H9 (cell line): Measurements from ENCODE around the gene SELPLG. TPM values are rescaled to one million over a fixed set of nuclear protein-coding genes. Genes with fewer than 3 reads are reported as not detected.

Source experiments
- DNase-seq: peaks from one replicate; pipeline ENCODE4 v3.0.0-alpha.2; 2017
- H2AFZ ChIP-seq: one replicate; pipeline ENCODE4 v1.6.1; 2013; ENCODE audit warnings: mild to moderate bottlenecking, low read length, control low read depth, moderate library complexity
- H2AK5ac ChIP-seq: 2 replicates; pipeline ENCODE4 v1.6.1; 2013; ENCODE audit warnings: low read length, control low read depth, mixed read lengths; ENCODE audit not compliant: insufficient read length
- H2BK120ac ChIP-seq: one replicate; pipeline ENCODE4 v1.6.1; 2013; ENCODE audit warnings: low read depth, mild to moderate bottlenecking, low read length, control low read depth, inconsistent platforms; ENCODE audit not compliant: poor library complexity, severe bottlenecking
- H2BK12ac ChIP-seq: 2 replicates; pipeline ENCODE4 v1.6.1; 2013; ENCODE audit warnings: low read length, control low read depth, mixed read lengths, low read depth; ENCODE audit not compliant: insufficient read length
- H2BK15ac ChIP-seq: 2 replicates; pipeline ENCODE4 v1.6.1; 2013; ENCODE audit warnings: low read depth, low read length, control low read depth
- H2BK20ac ChIP-seq: one replicate; pipeline ENCODE4 v1.6.1; 2013; ENCODE audit warnings: low read depth, mild to moderate bottlenecking, low read length, control low read depth, inconsistent platforms; ENCODE audit not compliant: poor library complexity, severe bottlenecking
- H2BK5ac ChIP-seq: 2 replicates; pipeline ENCODE4 v1.6.1; 2013; ENCODE audit warnings: low read length, control low read depth, mixed read lengths; ENCODE audit not compliant: insufficient read length
- H3K14ac ChIP-seq: 2 replicates; pipeline ENCODE4 v1.6.1; 2013; ENCODE audit warnings: low read length, control low read depth; ENCODE audit not compliant: insufficient read depth
- H3K18ac ChIP-seq: 2 replicates; pipeline ENCODE4 v1.6.1; 2013; ENCODE audit warnings: low read depth, mild to moderate bottlenecking, mixed read lengths, low read length, control low read depth; ENCODE audit not compliant: insufficient read length
- H3K23ac ChIP-seq: 2 replicates; pipeline ENCODE4 v1.6.1; 2013; ENCODE audit warnings: low read length, control low read depth, mixed read lengths, low read depth; ENCODE audit not compliant: insufficient read length
- H3K23me2 ChIP-seq: 2 replicates; pipeline ENCODE4 v1.6.1; 2013; ENCODE audit warnings: low read depth, mild to moderate bottlenecking, mixed read lengths, low read length, control low read depth; ENCODE audit not compliant: insufficient read length, poor library complexity, severe bottlenecking
- H3K27ac ChIP-seq: 2 replicates; pipeline ENCODE4 v1.5.1; 2013; ENCODE audit warnings: low read length, control low read depth, mixed read lengths, low read depth; ENCODE audit not compliant: insufficient read length
- H3K27me3 ChIP-seq: 2 replicates; pipeline ENCODE4 v1.6.1; 2013; ENCODE audit warnings: low read length, control low read depth, inconsistent platforms; ENCODE audit not compliant: insufficient read depth
- H3K4ac ChIP-seq: 2 replicates; pipeline ENCODE4 v1.6.1; 2013; ENCODE audit warnings: low read depth, mild to moderate bottlenecking, control low read depth, inconsistent platforms, low read length, moderate library complexity
- H3K4me1 ChIP-seq: 2 replicates; pipeline ENCODE4 v1.6.1; 2013; ENCODE audit warnings: low read length, control low read depth, inconsistent platforms; ENCODE audit not compliant: insufficient read depth
- H3K4me2 ChIP-seq: 2 replicates; pipeline ENCODE4 v1.6.1; 2013; ENCODE audit warnings: low read length, control low read depth, mixed read lengths; ENCODE audit not compliant: insufficient read length, insufficient read depth
- H3K56ac ChIP-seq: 2 replicates; pipeline ENCODE4 v1.6.1; 2013; ENCODE audit warnings: low read depth, mild to moderate bottlenecking, mixed read lengths, low read length, control low read depth; ENCODE audit not compliant: insufficient read length
- H3K79me1 ChIP-seq: 2 replicates; pipeline ENCODE4 v1.6.1; 2013; ENCODE audit warnings: low read depth, mild to moderate bottlenecking, moderate library complexity, low read length, control low read depth, inconsistent platforms; ENCODE audit not compliant: insufficient read depth, poor library complexity, severe bottlenecking
- H3K79me2 ChIP-seq: 2 replicates; pipeline ENCODE4 v1.6.1; 2013; ENCODE audit warnings: low read length, control low read depth, inconsistent platforms; ENCODE audit not compliant: insufficient read depth
- H3K9ac ChIP-seq: 2 replicates; pipeline ENCODE4 v1.6.1; 2013; ENCODE audit warnings: low read length, control low read depth, mixed read lengths; ENCODE audit not compliant: insufficient read length; ENCODE audit errors: extremely low read depth
- H3K9me3 ChIP-seq: one replicate; pipeline ENCODE4 v1.6.1; 2013; ENCODE audit warnings: low read depth, low read length, inconsistent platforms; ENCODE audit not compliant: control insufficient read depth
- H3T11ph ChIP-seq: one replicate; pipeline ENCODE4 v1.6.1; 2013; ENCODE audit warnings: mild to moderate bottlenecking, low read length, control low read depth, inconsistent platforms
- H4K20me1 ChIP-seq: one replicate; pipeline ENCODE4 v1.6.1; 2013; ENCODE audit not compliant: control insufficient read depth, insufficient read length, insufficient read depth
- H4K5ac ChIP-seq: 2 replicates; pipeline ENCODE4 v1.6.1; 2013; ENCODE audit warnings: low read depth, mild to moderate bottlenecking, mixed read lengths, low read length, control low read depth; ENCODE audit not compliant: insufficient read length
- H4K8ac ChIP-seq: replicated peaks from 2 replicates; pipeline ENCODE4 v1.6.1; 2013; ENCODE audit warnings: low read length, control low read depth, mixed read lengths, low read depth; ENCODE audit not compliant: insufficient read length
- H4K91ac ChIP-seq: 2 replicates; pipeline ENCODE4 v1.6.1; 2013; ENCODE audit warnings: low read depth, mild to moderate bottlenecking, moderate library complexity, mixed read lengths, low read length, control low read depth; ENCODE audit not compliant: insufficient read length
- H3K27ac Mint-ChIP-seq, 3 experiments: 2 replicates in 2 of 3; 3 replicates in 1 of 3; pipeline ENCODE4 v1.8.0; 2020 to 2021; ENCODE audit warnings: mixed read lengths in 3 of 3, mild to moderate bottlenecking in 1 of 3, moderate library complexity in 1 of 3
- H3K27me3 Mint-ChIP-seq: 2 replicates; pipeline ENCODE4 v1.8.0; 2021; ENCODE audit warnings: low read depth, mild to moderate bottlenecking, moderate library complexity, mixed read lengths
- H3K36me3 Mint-ChIP-seq, 3 experiments: 2 replicates in 2 of 3; 3 replicates in 1 of 3; pipeline ENCODE4 v1.8.0; 2020 to 2021; ENCODE audit warnings: low read depth in 3 of 3, mixed read lengths in 3 of 3; ENCODE audit not compliant: insufficient read depth in 1 of 3
- H3K4me1 Mint-ChIP-seq, 2 experiments: 2 replicates each; pipeline ENCODE4 v1.8.0; 2020; ENCODE audit warnings: mixed read lengths in 2 of 2
- H3K4me3 Mint-ChIP-seq, 2 experiments: 2 replicates in 1 of 2; 3 replicates in 1 of 2; pipeline ENCODE4 v1.8.0; 2020 to 2021; ENCODE audit warnings: mild to moderate bottlenecking in 2 of 2, mixed read lengths in 2 of 2, moderate library complexity in 1 of 2
- H3K9me3 Mint-ChIP-seq, 2 experiments: 2 replicates in 1 of 2; 3 replicates in 1 of 2; pipeline ENCODE4 v1.8.0; 2020; ENCODE audit warnings: mild to moderate bottlenecking in 2 of 2, mixed read lengths in 2 of 2, moderate library complexity in 1 of 2
- CTCF ChIP-seq: fragments of 200-600 bp; sonication (generic); conservative IDR thresholded peaks from 3 replicates; pipeline ENCODE4 v1.8.0; 2021; ENCODE audit warnings: antibody characterized with exemption, mild to moderate bottlenecking
- WGBS: extraction: QIAGEN DNeasy Blood & Tissue Kit; methylation state at CpG from one replicate; pipeline ENCODE4 v1.1.7; 2013; ENCODE audit warnings: missing lambda C conversion rate, low lambda C conversion rate, mixed read lengths; ENCODE audit not compliant: insufficient read length; ENCODE audit errors: extremely low coverage; 5-methylcytosine and 5-hydroxymethylcytosine counted together
- total RNA-seq: library from RNA; stranded (reverse); gene quantifications from 2 replicates; pipeline ENCODE4 v1.2.1, GENCODE V29; 2021

SELPLG gene
- total RNA-seq, 1 experiment from 2014 or later: 0.15 TPM

- H3K79me1 ChIP-seq: no peaks in the 10 kb centered on the region
These were observed 52.1 kb downstream of the SELPLG start for GRCh38 chr12:108581311-108582227.

More at GRCh38 chr12:108581311-108582227, 52.1 kb downstream of the SELPLG start:
- no peak overlapping the region for H2BK120ac ChIP-seq
- H2AFZ ChIP-seq: no peak overlapping the region
- no peak overlapping the region for H4K91ac ChIP-seq
- no peak overlapping the region for H3K56ac ChIP-seq
- no peaks in the 10 kb centered on the region for H3K23me2 ChIP-seq
- H3K27me3 ChIP-seq: no peaks in the 10 kb centered on the region
- no peak overlapping the region for H3K23ac ChIP-seq
- H2BK12ac ChIP-seq: no peak overlapping the region
- no peaks in the 10 kb centered on the region for H4K20me1 ChIP-seq
- no peak overlapping the region for H2BK20ac ChIP-seq
- no peak overlapping the region for H4K5ac ChIP-seq
- H3K4me1 ChIP-seq: no peaks in the 10 kb centered on the region
- H2BK15ac ChIP-seq: no peak overlapping the region
- Mint-ChIP-seq H3K36me3 (peaks cover 4 to 11% (median 4%) of the 10 kb centered on the region in 3 experiments; a peak in 5 of 7 replicates), H3K27me3 (peaks cover 3% of the 10 kb centered on the region), H3K4me3 (no peak overlapping the region), H3K4me1 (0 out of 4 replicates have a peak, but pooled peaks cover 0 to 6% of the 10 kb centered on the region in 2 experiments), H3K9me3 (peaks cover 9 to 10% of the 10 kb centered on the region in 2 experiments), H3K27ac (peak overlapping the region in 1 of 3 experiments; percentile 49; a peak in 1 of 7 replicates)
- no peak overlapping the region for H3K27ac ChIP-seq
- no peak overlapping the region for H3K4ac ChIP-seq
- no peak overlapping the region for H2AK5ac ChIP-seq
- H4K8ac ChIP-seq: no peak overlapping the region
- H3T11ph ChIP-seq: no peak overlapping the region
- no CpG with 5 or more reads among the region's 33 CpGs for WGBS
- DNase-seq: no peak
- no peak for TF ChIP-seq CTCF
- H2BK5ac ChIP-seq: no peak overlapping the region
- H3K4me2 ChIP-seq: no peak overlapping the region
- no peak overlapping the region for H3K18ac ChIP-seq
- H3K9me3 ChIP-seq: no peaks in the 10 kb centered on the region
- no peak overlapping the region for H3K9ac ChIP-seq
- no peak overlapping the region for H3K14ac ChIP-seq
- H3K79me2 ChIP-seq: no peaks in the 10 kb centered on the region
